OCI-LY3 (cell line): Measurements from ENCODE around the gene CCDC86.

Source experiments
- H2AFZ ChIP-seq: fragments of 200-600, 300-600 bp; shearing (Covaris generic); 2 replicates; pipeline ENCODE4 v1.6.0; 2014; ENCODE audit warnings: antibody characterized with exemption, low read depth, low read length
- H3K27ac ChIP-seq: fragments of 200-600, 300-600 bp; sonication (generic); 2 replicates; pipeline ENCODE4 v1.5.1; 2014; ENCODE audit warnings: mild to moderate bottlenecking, low read length, moderate library complexity, mixed read lengths
- H3K27me3 ChIP-seq: fragments of 200-600, 300-600 bp; sonication (generic); 2 replicates; pipeline ENCODE4 v1.6.1; 2014; ENCODE audit warnings: low read depth, low read length, mixed read lengths
- H3K36me3 ChIP-seq: fragments of 200-600, 300-600 bp; sonication (generic); replicated peaks from 2 replicates; pipeline ENCODE3; 2014; ENCODE audit warnings: low read depth, low read length, mixed read lengths
- H3K4me1 ChIP-seq: fragments of 300-600, 200-600 bp; sonication (generic); 2 replicates; pipeline ENCODE4 v1.6.1; 2014; ENCODE audit warnings: low read length, mixed read lengths
- H3K4me2 ChIP-seq: fragments of 200-600, 300-600 bp; sonication (generic); 2 replicates; pipeline ENCODE4 v1.6.1; 2014; ENCODE audit warnings: low read length, mixed read lengths
- H3K4me3 ChIP-seq: fragments of 300-600, 200-600 bp; sonication (generic); 2 replicates; pipeline ENCODE4 v1.5.1; 2014; ENCODE audit warnings: antibody characterized with exemption, mild to moderate bottlenecking, low read length, moderate library complexity
- H3K79me2 ChIP-seq: fragments of 300-600, 200-600 bp; shearing (Covaris generic); 2 replicates; pipeline ENCODE4 v1.6.1; 2014; ENCODE audit warnings: mild to moderate bottlenecking, low read length, mixed read lengths
- H3K9ac ChIP-seq: fragments of 300-600, 200-600 bp; shearing (Covaris generic); 2 replicates; pipeline ENCODE4 v1.6.0; 2014; ENCODE audit warnings: mild to moderate bottlenecking, low read length, moderate library complexity
- H3K9me3 ChIP-seq: fragments of 200-600, 300-600 bp; shearing (Covaris generic); 2 replicates; pipeline ENCODE4 v1.6.1; 2014; ENCODE audit warnings: low read length, mixed read lengths; ENCODE audit not compliant: insufficient read depth
- H4K20me1 ChIP-seq: fragments of 200-600, 300-600 bp; sonication (generic); 2 replicates; pipeline ENCODE4 v1.6.1; 2016; ENCODE audit warnings: low read length, mixed read lengths; ENCODE audit not compliant: insufficient read depth
- EZH2phosphoT487 ChIP-seq: fragments of 200-600 bp; shearing (Covaris generic); IDR thresholded peaks from 2 replicates; pipeline ENCODE4 v1.6.1; 2018; ENCODE audit warnings: antibody characterized with exemption, mixed run types, low read depth
- TF ChIP-seq, protein P1 (sequence below): fragments of 200-600, 300-600 bp; sonication (generic); IDR thresholded peaks from 2 replicates; pipeline ENCODE4 v1.5.1; 2014; ENCODE audit warnings: antibody characterized with exemption, low read length, low read depth

CCDC86 gene

GRCh38 chr11:60841797-60842667 is at the start of gene CCDC86:
CCDC86 (plus strand) TSS chr11:60842113; CDS start chr11:60842125, 12 bp downstream.
- H3K27me3 ChIP-seq, result no peaks in the 10 kb centered on the region
- peaks cover 54% of the 10 kb centered on the region for H3K4me1 ChIP-seq
- peak within 1 kb of the TSS; percentile 64 for H2AFZ ChIP-seq
- peak within 1 kb of the TSS; percentile 85 for H3K9ac ChIP-seq
- peaks cover 60% of the 10 kb centered on the region for H3K79me2 ChIP-seq
- H3K9me3 ChIP-seq, result no peaks in the 10 kb centered on the region
- peak within 1 kb of the TSS; percentile 43 for H3K27ac ChIP-seq
- H3K4me3 ChIP-seq, result peak within 1 kb of the TSS; percentile 84
- peak within 1 kb of the TSS; percentile 92 for H3K4me2 ChIP-seq
- H3K36me3 ChIP-seq, result peaks cover 28% of the 10 kb centered on the region
- TF ChIP-seq, protein P1, sequence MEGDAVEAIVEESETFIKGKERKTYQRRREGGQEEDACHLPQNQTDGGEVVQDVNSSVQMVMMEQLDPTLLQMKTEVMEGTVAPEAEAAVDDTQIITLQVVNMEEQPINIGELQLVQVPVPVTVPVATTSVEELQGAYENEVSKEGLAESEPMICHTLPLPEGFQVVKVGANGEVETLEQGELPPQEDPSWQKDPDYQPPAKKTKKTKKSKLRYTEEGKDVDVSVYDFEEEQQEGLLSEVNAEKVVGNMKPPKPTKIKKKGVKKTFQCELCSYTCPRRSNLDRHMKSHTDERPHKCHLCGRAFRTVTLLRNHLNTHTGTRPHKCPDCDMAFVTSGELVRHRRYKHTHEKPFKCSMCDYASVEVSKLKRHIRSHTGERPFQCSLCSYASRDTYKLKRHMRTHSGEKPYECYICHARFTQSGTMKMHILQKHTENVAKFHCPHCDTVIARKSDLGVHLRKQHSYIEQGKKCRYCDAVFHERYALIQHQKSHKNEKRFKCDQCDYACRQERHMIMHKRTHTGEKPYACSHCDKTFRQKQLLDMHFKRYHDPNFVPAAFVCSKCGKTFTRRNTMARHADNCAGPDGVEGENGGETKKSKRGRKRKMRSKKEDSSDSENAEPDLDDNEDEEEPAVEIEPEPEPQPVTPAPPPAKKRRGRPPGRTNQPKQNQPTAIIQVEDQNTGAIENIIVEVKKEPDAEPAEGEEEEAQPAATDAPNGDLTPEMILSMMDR, result no peak
- peaks cover 15% of the 10 kb centered on the region for H4K20me1 ChIP-seq

DNA sequence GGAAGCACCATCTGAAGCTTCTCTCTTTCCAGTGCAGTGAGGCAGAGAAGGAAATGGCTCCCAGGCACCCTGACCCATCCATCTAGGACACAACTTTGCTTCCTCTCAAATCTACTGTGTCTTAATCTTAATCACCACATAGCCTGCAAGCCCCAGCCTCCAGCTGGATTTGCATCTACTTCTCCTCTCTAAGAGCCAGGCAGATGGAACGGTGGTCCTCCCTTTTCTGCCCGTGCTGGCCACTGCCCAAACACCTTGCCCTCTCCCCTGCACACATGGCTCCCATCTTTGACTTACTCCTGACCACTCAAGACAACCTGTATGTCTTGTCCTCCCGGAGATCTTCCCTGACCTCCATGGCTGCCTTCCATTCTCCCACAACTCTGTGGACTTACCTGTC is 49.4 kb upstream of the CCDC86 start:
- Histone ChIP-seq H3K36me3 (no peaks in the 10 kb centered on the region), H3K27me3 (peaks cover 28% of the 10 kb centered on the region), H3K4me2 (no peak overlapping the region), H3K27ac (no peak overlapping the region), H3K4me3 (no peak overlapping the region), H2AFZ (no peak overlapping the region), H3K9ac (no peak overlapping the region), H3K9me3 (0 out of 2 replicates have a peak, but pooled peaks cover 4% of the 10 kb centered on the region), H3K79me2 (no peaks in the 10 kb centered on the region), H3K4me1 (no peaks in the 10 kb centered on the region), H4K20me1 (no peaks in the 10 kb centered on the region)
- TF ChIP-seq, protein P1, result no peak
- TF ChIP-seq EZH2phosphoT487, result no peak

GRCh38 chr11:60795291-60795690 is 46.6 kb upstream of the CCDC86 start:
- Histone ChIP-seq H3K9ac (no peak overlapping the region), H3K27ac (no peak overlapping the region), H3K27me3 (peaks cover 45% of the 10 kb centered on the region), H3K4me2 (no peak overlapping the region), H3K79me2 (no peaks in the 10 kb centered on the region), H3K4me1 (no peaks in the 10 kb centered on the region), H2AFZ (no peak overlapping the region), H3K9me3 (0 out of 2 replicates have a peak, but pooled peaks cover 4% of the 10 kb centered on the region), H3K36me3 (no peaks in the 10 kb centered on the region), H3K4me3 (no peak overlapping the region), H4K20me1 (no peaks in the 10 kb centered on the region)
- TF ChIP-seq, protein P1, result no peak
- no peak for TF ChIP-seq EZH2phosphoT487

- Histone ChIP-seq H3K9ac (no peak overlapping the region), H3K36me3 (no peaks in the 10 kb centered on the region), H3K4me1 (no peaks in the 10 kb centered on the region), H3K4me2 (no peak overlapping the region), H2AFZ (no peak overlapping the region), H3K4me3 (no peak overlapping the region), H3K27ac (no peak overlapping the region), H4K20me1 (no peaks in the 10 kb centered on the region), H3K79me2 (no peaks in the 10 kb centered on the region), H3K27me3 (peaks cover 36% of the 10 kb centered on the region), H3K9me3 (no peaks in the 10 kb centered on the region)
- TF ChIP-seq, protein P1, result no peak
- TF ChIP-seq EZH2phosphoT487, result no peak
These were observed 43.9 kb upstream of the CCDC86 start for GRCh38 chr11:60797846-60798630.
